Prostate gland (tissue), 2 donors: ENCODE results near the gene FKBP9. TPM values are rescaled to one million over a fixed set of nuclear protein-coding genes. Genes with fewer than 3 reads are reported as not detected.

Experiments used
- DNase-seq: peaks from one replicate; pipeline ENCODE4 v3.0.0-alpha.2; 2019; ENCODE audit warnings: low spot score
- H3K27ac ChIP-seq, 2 donors: fragments of 200-600 bp; sonication (generic); 2 replicates each; pipeline ENCODE4 v1.5.1; 2017 to 2019
- H3K27me3 ChIP-seq: fragments of 200-600 bp; sonication (generic); replicated peaks from 2 replicates; pipeline ENCODE4 v1.5.1; 2019; ENCODE audit not compliant: insufficient read depth
- H3K36me3 ChIP-seq, 2 donors: fragments of 200-600 bp; sonication (generic); 1 replicate in 1 of 2; 2 replicates in 1 of 2; pipeline versions ENCODE4 v1.5.1 to v1.8.1; 2017 to 2019
- H3K4me1 ChIP-seq: fragments of 200-600 bp; sonication (generic); replicated peaks from 2 replicates; pipeline ENCODE4 v1.5.1; 2019
- H3K4me3 ChIP-seq, 2 donors: fragments of 200-600 bp; sonication (generic); 2 replicates each; pipeline ENCODE4 v1.5.1; 2017 to 2019
- H3K9me3 ChIP-seq: fragments of 200-600 bp; sonication (generic); 2 replicates; pipeline ENCODE4 v1.5.1; 2017
- CTCF ChIP-seq, 4 experiments: fragments of 200-600 bp in 2 of 4; fragments of 450-650 bp in 2 of 4; sonication (generic) in 2 of 4; IDR thresholded peaks; 1 replicate in 3 of 4; 2 replicates in 1 of 4; pipeline ENCODE4 v1.5.1; 2016 to 2019; ENCODE audit warnings: antibody characterized with exemption in 4 of 4, mild to moderate bottlenecking in 2 of 4, moderate library complexity in 2 of 4
- POLR2A ChIP-seq: fragments of 450-650 bp; IDR thresholded peaks from one replicate; pipeline ENCODE4 v1.6.1; 2016; ENCODE audit warnings: antibody characterized with exemption, mild to moderate bottlenecking
- POLR2AphosphoS5 ChIP-seq: sonication (generic); formaldehyde crosslinking; IDR thresholded peaks from one replicate; pipeline ENCODE4 v1.6.1; 2017; ENCODE audit warnings: antibody characterized with exemption
- WGBS: methylation state at CpG from one replicate; pipeline ENCODE4 v1.1.5; 2018; 5-methylcytosine and 5-hydroxymethylcytosine counted together
- intact Hi-C: fragments of 100-400 bp; cut with DNase I; formaldehyde crosslinking; loops from one replicate; pipeline ENCODE4 v1.14.2; 2022
- total RNA-seq, 2 donors: library from RNA; depleted of rRNA; stranded (reverse); fragments of >200 nt; gene quantifications; one replicate each; pipeline ENCODE4 v1.1.0, GENCODE V29; 2016

FKBP9 gene
- total RNA-seq, 2 donors from 2014 or later, result 115 to 137 TPM

- Histone ChIP-seq H3K36me3 (no peaks in the 10 kb centered on the region), H3K4me3 (no peak overlapping the region), H3K9me3 (no peaks in the 10 kb centered on the region), H3K27me3 (no peaks in the 10 kb centered on the region), H3K4me1 (no peaks in the 10 kb centered on the region), H3K27ac (no peak overlapping the region)
- TF ChIP-seq POLR2A, result no peak
- WGBS, result 92% methylated on average over 2 of the region's 2 CpGs
- intact Hi-C loops, result no loop called here
- no peak for DNase-seq
These were observed 35.3 kb upstream of the FKBP9 start for GRCh38 chr7:32921896-32922295.

GRCh38 chr7:32928785-32929298, 28.4 kb upstream of the FKBP9 start:
- Histone ChIP-seq H3K27me3 (no peaks in the 10 kb centered on the region), H3K9me3 (no peaks in the 10 kb centered on the region), H3K4me1 (no peaks in the 10 kb centered on the region), H3K4me3 (no peak overlapping the region), H3K27ac (no peak overlapping the region), H3K36me3 (no peaks in the 10 kb centered on the region)
- no peak for TF ChIP-seq CTCF (IDR thresholded peaks at IDR 0.05)
- no peak for TF ChIP-seq POLR2AphosphoS5
- no peak for TF ChIP-seq POLR2A
- DNase-seq, result no peak
- 88% methylated on average over 2 of the region's 2 CpGs for WGBS
- intact Hi-C loops, result no loop called here

GRCh38 chr7:32929430-32930143, 27.7 kb upstream of the FKBP9 start:
- Histone ChIP-seq H3K4me1 (no peaks in the 10 kb centered on the region), H3K4me3 (no peak overlapping the region), H3K9me3 (no peaks in the 10 kb centered on the region), H3K27me3 (no peaks in the 10 kb centered on the region), H3K36me3 (no peaks in the 10 kb centered on the region), H3K27ac (no peak overlapping the region)
- TF ChIP-seq CTCF (IDR thresholded peaks at IDR 0.05), result no peak
- no peak for DNase-seq
- WGBS, result 90% methylated on average over 13 of the region's 13 CpGs
- intact Hi-C loops, result no loop called here

GRCh38 chr7:32930378-32930777, 26.9 kb upstream of the FKBP9 start:
- Histone ChIP-seq H3K27ac (no peak overlapping the region), H3K4me1 (no peaks in the 10 kb centered on the region), H3K4me3 (no peak overlapping the region), H3K27me3 (no peaks in the 10 kb centered on the region), H3K9me3 (no peaks in the 10 kb centered on the region), H3K36me3 (no peaks in the 10 kb centered on the region)
- DNase-seq, result no peak
- 84% methylated on average over 7 of the region's 7 CpGs for WGBS
- TF ChIP-seq CTCF (IDR thresholded peaks at IDR 0.05) (no peak), POLR2A (no peak), POLR2AphosphoS5 (no peak)
- intact Hi-C loops, result no loop called here

GRCh38 chr7:32935558-32935957, 21.7 kb upstream of the FKBP9 start:
- no peak for TF ChIP-seq POLR2AphosphoS5
- TF ChIP-seq POLR2A, result no peak
- TF ChIP-seq CTCF (IDR thresholded peaks at IDR 0.05), result no peak
- DNase-seq, result no peak

More at GRCh38 chr7:32935558-32935957, 21.7 kb upstream of the FKBP9 start:
- H3K27me3 ChIP-seq, result no peaks in the 10 kb centered on the region
- no peak overlapping the region for H3K4me3 ChIP-seq
- intact Hi-C loops, result no loop called here
- no peaks in the 10 kb centered on the region for H3K9me3 ChIP-seq
- no peaks in the 10 kb centered on the region for H3K36me3 ChIP-seq
- 93% methylated on average over 1 of the region's 1 CpG for WGBS
- no peaks in the 10 kb centered on the region for H3K4me1 ChIP-seq
- H3K27ac ChIP-seq, result no peak overlapping the region
